MM.1S (cell line): ENCODE data around the gene XYLT1.
A peak's percentile ranks its signal among the peaks of the same experiment; 100 is the strongest.

Experiments used
- DNase-seq: peaks from one replicate; pipeline ENCODE4 v3.0.0-alpha.2; 2015
- H2AFZ ChIP-seq: fragments of 300-600 bp; sonication (generic); 2 replicates; pipeline ENCODE4 v1.6.0; 2016; ENCODE audit warnings: antibody characterized with exemption, low read length
- H3F3A ChIP-seq: fragments of 300-600 bp; sonication (generic); 2 replicates; pipeline ENCODE4 v1.6.1; 2016; ENCODE audit warnings: mild to moderate bottlenecking, antibody characterized with exemption, low read length, moderate library complexity, mixed read lengths; ENCODE audit not compliant: insufficient read depth
- H3K27ac ChIP-seq: fragments of 300-600 bp; sonication (generic); 2 replicates; pipeline ENCODE4 v1.5.1; 2016; ENCODE audit warnings: mild to moderate bottlenecking, low read length
- H3K27me3 ChIP-seq: fragments of 300-600 bp; sonication (generic); replicated peaks from 2 replicates; pipeline ENCODE4 v1.6.0; 2016; ENCODE audit warnings: low read length; ENCODE audit not compliant: insufficient read depth
- H3K36me3 ChIP-seq: fragments of 300-600 bp; sonication (generic); replicated peaks from 2 replicates; pipeline ENCODE4 v1.6.1; 2016; ENCODE audit warnings: mild to moderate bottlenecking, low read length, mixed read lengths; ENCODE audit not compliant: insufficient read depth
- H3K4me1 ChIP-seq: fragments of 300-600 bp; sonication (generic); 2 replicates; pipeline ENCODE4 v1.6.1; 2016; ENCODE audit warnings: low read length, mixed read lengths
- H3K4me2 ChIP-seq: fragments of 300-600 bp; sonication (generic); 2 replicates; pipeline ENCODE4 v1.6.0; 2016; ENCODE audit warnings: low read depth, low read length
- H3K4me3 ChIP-seq: fragments of 300-600 bp; sonication (generic); 2 replicates; pipeline ENCODE4 v1.5.1; 2016; ENCODE audit warnings: low read length, mixed read lengths
- H3K79me2 ChIP-seq: fragments of 300-600 bp; sonication (generic); 2 replicates; pipeline ENCODE4 v1.6.1; 2016; ENCODE audit warnings: mixed run types, low read length, mixed read lengths
- H3K9ac ChIP-seq: fragments of 300-600 bp; sonication (generic); 2 replicates; pipeline ENCODE4 v1.6.1; 2016; ENCODE audit warnings: low read length, mixed read lengths
- H3K9me2 ChIP-seq: fragments of 300-600 bp; sonication (generic); replicated peaks from 2 replicates; pipeline ENCODE4 v1.6.1; 2016; ENCODE audit warnings: mild to moderate bottlenecking, low read length, mixed read lengths; ENCODE audit not compliant: insufficient read depth
- H3K9me3 ChIP-seq: fragments of 300-600 bp; sonication (generic); replicated peaks from 2 replicates; pipeline ENCODE4 v1.6.1; 2016; ENCODE audit warnings: mild to moderate bottlenecking, low read length, mixed read lengths; ENCODE audit not compliant: insufficient read depth
- H4K20me1 ChIP-seq: fragments of 300-600 bp; sonication (generic); 2 replicates; pipeline ENCODE4 v1.6.1; 2016; ENCODE audit warnings: mild to moderate bottlenecking, low read length, moderate library complexity, mixed read lengths; ENCODE audit not compliant: insufficient read depth
- CTCF ChIP-seq: fragments of 300-600 bp; sonication (generic); IDR thresholded peaks from 2 replicates; pipeline ENCODE4 v1.5.1; 2016; ENCODE audit warnings: antibody characterized with exemption, low read length, mixed read lengths
- EZH2 ChIP-seq: fragments of 300-600 bp; sonication (generic); optimal IDR thresholded peaks from 2 replicates; pipeline ENCODE3; 2017; ENCODE audit warnings: low read depth, mild to moderate bottlenecking, antibody characterized with exemption, low read length, mixed read lengths
- EZH2phosphoT487 ChIP-seq: fragments of 300-600 bp; sonication (generic); IDR thresholded peaks from 2 replicates; pipeline ENCODE4 v1.6.1; 2018; ENCODE audit warnings: antibody characterized with exemption, low read length

The XYLT1 gene

DNA sequence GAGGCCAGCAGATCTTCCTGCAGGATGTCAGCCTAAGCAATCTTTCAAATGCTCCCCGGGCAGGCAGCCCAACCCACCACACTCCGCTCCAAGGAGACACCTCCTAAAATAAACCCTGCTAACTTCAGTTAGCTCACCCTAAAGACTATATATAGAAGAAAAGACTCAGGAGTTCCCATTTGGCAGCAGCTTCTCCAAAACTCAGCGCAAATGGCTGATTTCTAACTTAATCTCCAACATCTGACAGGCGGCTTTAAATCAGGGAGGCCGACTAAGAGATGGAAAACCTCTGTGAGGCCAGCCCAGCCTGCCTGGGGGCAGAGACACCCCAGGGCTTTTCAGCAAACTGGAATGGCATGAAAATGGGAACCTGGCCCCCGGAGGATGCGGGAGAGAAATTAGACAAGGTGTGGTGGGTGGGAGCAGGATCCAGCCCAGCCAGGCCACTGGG is 91.6 kb downstream of the XYLT1 start:
- Histone ChIP-seq H3K9me2 (no peaks in the 10 kb centered on the region), H3K79me2 (peaks cover 60% of the 10 kb centered on the region), H3K4me3 (no peak overlapping the region), H3F3A (peaks cover 18% of the 10 kb centered on the region), H3K27ac (peak overlapping the region; percentile 93; the same call in 1 of the 2 replicates), H3K4me1 (peaks cover 25% of the 10 kb centered on the region), H3K36me3 (no peaks in the 10 kb centered on the region), H3K9me3 (no peaks in the 10 kb centered on the region), H4K20me1 (no peaks in the 10 kb centered on the region), H3K27me3 (no peaks in the 10 kb centered on the region), H3K9ac (no peak overlapping the region), H2AFZ (no peak overlapping the region), H3K4me2 (peak overlapping the region; percentile 75; the same call in 1 of the 2 replicates)
- DNase-seq: no peak
- TF ChIP-seq EZH2phosphoT487 (no peak), EZH2 (no peak), CTCF (no peak)

DNA sequence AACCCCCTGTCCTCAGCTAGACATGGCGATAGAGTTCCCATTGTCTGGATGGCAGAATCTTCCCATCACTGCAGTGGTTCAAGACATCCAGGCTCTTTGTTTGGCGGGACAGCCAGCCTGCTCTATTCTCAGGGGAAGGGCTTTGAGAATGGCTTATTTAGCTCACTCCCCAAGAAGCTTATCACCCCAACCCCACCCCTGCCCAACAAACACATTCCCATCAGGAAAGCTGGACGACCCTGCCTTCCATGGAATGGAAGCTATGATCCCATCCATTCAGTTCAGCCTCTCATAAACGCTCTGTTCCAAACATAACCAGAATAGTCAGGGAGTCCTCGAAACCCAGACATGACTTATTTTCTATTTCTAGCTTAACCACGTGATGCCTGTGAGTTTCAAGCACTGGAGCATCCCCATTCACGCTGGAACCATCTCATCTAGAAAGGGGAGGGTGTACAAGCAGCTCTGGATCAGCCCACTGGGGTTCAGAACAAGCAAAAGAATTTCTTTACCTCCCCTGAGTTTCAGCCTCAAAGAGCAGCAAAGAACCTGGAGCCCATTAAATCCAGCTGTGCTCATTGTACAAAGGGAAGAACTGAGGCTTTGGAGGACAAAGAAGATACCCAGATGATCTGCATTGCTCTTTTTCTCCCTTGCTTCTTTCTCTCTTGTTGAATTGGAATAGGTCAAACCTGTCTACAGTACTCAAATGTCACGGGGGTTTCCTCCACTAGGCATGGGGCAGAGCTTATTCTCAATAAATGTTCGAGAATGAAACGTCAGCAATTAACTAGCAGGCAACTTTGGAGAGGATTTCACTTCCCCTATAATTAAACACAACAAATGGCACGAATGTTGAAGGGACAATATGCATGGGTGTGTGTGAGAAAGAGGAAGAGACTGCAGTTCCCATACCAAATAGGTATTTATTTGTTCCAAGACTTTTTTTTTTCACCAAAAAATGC is 93.1 kb downstream of the XYLT1 start:
- Histone ChIP-seq H4K20me1 (no peaks in the 10 kb centered on the region), H3K79me2 (peaks cover 62% of the 10 kb centered on the region), H3K9ac (peak overlapping the region; percentile 44; the same call in 1 of the 2 replicates), H3K4me2 (peak overlapping the region; percentile 75), H3K4me1 (peaks cover 25% of the 10 kb centered on the region), H3K36me3 (no peaks in the 10 kb centered on the region), H2AFZ (0 out of 2 replicates have a peak overlapping the region, but pooled peaks have one; percentile 26), H3K9me3 (no peaks in the 10 kb centered on the region), H3K27me3 (no peaks in the 10 kb centered on the region), H3K9me2 (no peaks in the 10 kb centered on the region), H3F3A (peaks cover 18% of the 10 kb centered on the region), H3K27ac (peak overlapping the region; percentile 93), H3K4me3 (peak overlapping the region; percentile 20; the same call in 1 of the 2 replicates)
- peak; percentile 81 for DNase-seq
- TF ChIP-seq EZH2 (no peak), EZH2phosphoT487 (no peak), CTCF (no peak)

- no peaks in the 10 kb centered on the region for H3K27me3 ChIP-seq
- H3K79me2 ChIP-seq: peaks cover 63% of the 10 kb centered on the region
Measured at GRCh38 chr16:17375461-17376304, 95.1 kb downstream of the XYLT1 start.

More at GRCh38 chr16:17375461-17376304, 95.1 kb downstream of the XYLT1 start:
- no peak overlapping the region for H2AFZ ChIP-seq
- no peak for DNase-seq
- no peak overlapping the region for H3K4me2 ChIP-seq
- H3K36me3 ChIP-seq: no peaks in the 10 kb centered on the region
- no peak overlapping the region for H3K4me3 ChIP-seq
- H3K9me2 ChIP-seq: no peaks in the 10 kb centered on the region
- H3F3A ChIP-seq: peaks cover 19% of the 10 kb centered on the region
- H3K4me1 ChIP-seq: peaks cover 27% of the 10 kb centered on the region
- TF ChIP-seq CTCF (no peak), EZH2 (no peak), EZH2phosphoT487 (no peak)
- H3K9ac ChIP-seq: no peak overlapping the region
- H3K9me3 ChIP-seq: no peaks in the 10 kb centered on the region
- no peaks in the 10 kb centered on the region for H4K20me1 ChIP-seq
- no peak overlapping the region for H3K27ac ChIP-seq
